Endothelial cell of umbilical vein (primary cell): ENCODE measurements around the gene GRWD1.

Experiments
- CTCF ChIP-seq, 2 donors: IDR thresholded peaks; 1 replicate in 1 of 2; 2 replicates in 1 of 2; pipeline ENCODE4 v1.5.1; 2011; ENCODE audit warnings: low read length in 2 of 2, mild to moderate bottlenecking in 2 of 2, moderate library complexity in 2 of 2, control low read depth in 1 of 2, inconsistent platforms in 1 of 2, low read depth in 1 of 2; ENCODE audit not compliant: insufficient read depth in 1 of 2; ENCODE audit errors: extremely low read depth in 1 of 2
- EZH2 ChIP-seq: IDR thresholded peaks from 2 replicates; pipeline ENCODE4 v1.6.1; 2012; ENCODE audit warnings: borderline replicate concordance, low read depth, mild to moderate bottlenecking, moderate library complexity, low read length, inconsistent platforms; ENCODE audit not compliant: severe bottlenecking
- FOS ChIP-seq: IDR thresholded peaks from 2 replicates; pipeline ENCODE4 v1.6.1; 2011; ENCODE audit warnings: mild to moderate bottlenecking, low read length, moderate library complexity, borderline replicate concordance; ENCODE audit not compliant: insufficient read depth
- MAX ChIP-seq: IDR thresholded peaks from 2 replicates; pipeline ENCODE4 v1.6.1; 2011; ENCODE audit not compliant: insufficient read depth, insufficient read length
- POLR2A ChIP-seq: IDR thresholded peaks from 2 replicates; pipeline ENCODE4 v1.6.1; 2012; ENCODE audit warnings: low read depth, mild to moderate bottlenecking, control low read depth, low read length
- POLR2AphosphoS5 ChIP-seq: IDR thresholded peaks from 2 replicates; pipeline ENCODE4 v1.6.1; 2012; ENCODE audit warnings: low read depth, mild to moderate bottlenecking, control low read depth, low read length, moderate library complexity; ENCODE audit not compliant: insufficient read depth

DNA sequence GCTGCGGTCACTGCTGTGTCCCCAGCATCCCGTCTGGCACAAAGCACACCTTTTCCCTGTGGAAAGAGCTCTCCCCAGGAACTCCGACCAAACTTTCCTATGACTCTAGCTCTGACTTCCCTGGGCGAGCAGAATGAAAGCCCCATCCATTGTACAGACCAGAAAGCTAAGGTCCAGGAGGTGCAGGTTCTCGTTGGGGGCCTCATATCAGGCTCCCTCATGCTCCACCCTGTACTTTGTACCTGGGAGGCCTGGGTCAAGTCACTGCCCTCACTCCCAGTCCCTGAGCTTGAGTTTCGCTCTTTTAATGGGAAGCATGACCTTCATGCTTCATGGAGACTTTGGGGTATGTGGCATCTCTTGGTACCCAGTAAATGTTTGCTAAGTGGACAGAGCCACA lies 41.8 kb downstream of the GRWD1 start:
- TF ChIP-seq MAX: no peak
- no peak for TF ChIP-seq FOS
- TF ChIP-seq CTCF (IDR thresholded peaks at IDR 0.05; ENCODE audit: extremely low read depth in 1 of 2, insufficient read depth in 1 of 2, low read depth in 1 of 2, low read length in 2 of 2): no peak
- TF ChIP-seq POLR2AphosphoS5: no peak
- no peak for TF ChIP-seq POLR2A
- no peak for TF ChIP-seq EZH2
